HG03159 (cell line): ENCODE measurements around the gene MIOX.

Experiments
- ATAC-seq: cut with Tn5 transposase; IDR thresholded peaks from one replicate; pipeline ENCODE4 v1.9.1; 2021; ENCODE audit warnings: mild to moderate bottlenecking, moderate library complexity; ENCODE audit not compliant: unreplicated experiment

MIOX gene

GRCh38 chr22:50486561-50487289 is at the start of gene MIOX:
Gene MIOX, plus strand, starts transcription at chr22:50486859. Its CDS starts 39 bp downstream, at chr22:50486898.
- ATAC-seq = no peak

GRCh38 chr22:50437511-50438304 is 49.0 kb upstream of the MIOX start:
- ATAC-seq = no peak

DNA sequence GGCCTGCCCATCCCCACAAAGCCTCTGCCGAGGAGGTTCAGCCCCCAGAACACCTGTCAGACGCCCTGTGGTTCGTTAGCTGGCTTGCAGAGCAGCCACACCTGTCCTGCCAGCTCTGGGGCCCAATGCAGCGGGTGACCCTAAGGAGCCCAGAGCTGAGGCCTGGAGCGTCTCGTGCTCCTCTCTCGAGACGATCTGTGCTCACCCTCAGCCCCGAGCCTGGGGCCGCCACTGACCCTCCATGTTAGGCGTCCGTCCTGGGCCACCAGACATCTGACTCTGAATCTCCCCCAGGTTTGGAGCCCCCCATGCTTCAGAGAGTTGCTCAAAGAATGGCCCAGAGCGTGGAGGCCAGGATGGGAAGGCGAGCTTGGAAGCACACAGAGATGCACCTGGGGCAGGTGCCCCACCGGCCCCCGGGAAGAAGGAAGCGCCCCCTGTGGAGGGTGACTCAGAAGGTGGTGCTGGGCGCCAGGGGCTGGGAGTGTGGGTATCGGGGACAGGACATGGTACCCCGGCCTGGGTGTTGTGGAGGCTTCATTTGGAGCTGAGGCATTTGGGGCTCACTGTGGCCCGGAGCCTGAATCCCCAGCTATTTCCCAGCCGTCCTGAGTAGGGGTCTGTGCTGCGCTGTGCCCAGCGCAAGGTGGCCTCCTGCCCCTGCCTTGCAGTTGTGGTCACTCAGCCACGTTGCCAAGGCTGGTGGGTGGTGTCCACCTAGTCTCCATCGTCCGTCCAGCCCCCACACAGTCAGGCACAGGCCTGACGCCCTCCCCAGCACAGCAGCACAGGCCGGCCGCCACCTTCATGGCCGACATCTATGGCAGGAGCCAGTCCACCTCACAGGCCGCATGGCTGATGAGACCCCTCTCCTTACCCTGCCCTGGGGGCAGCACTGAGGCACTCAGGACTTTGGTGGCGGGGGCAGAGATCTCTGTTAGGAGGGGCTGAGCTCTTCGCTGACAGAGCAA is 48.1 kb upstream of the MIOX start:
- ATAC-seq = no peak

DNA sequence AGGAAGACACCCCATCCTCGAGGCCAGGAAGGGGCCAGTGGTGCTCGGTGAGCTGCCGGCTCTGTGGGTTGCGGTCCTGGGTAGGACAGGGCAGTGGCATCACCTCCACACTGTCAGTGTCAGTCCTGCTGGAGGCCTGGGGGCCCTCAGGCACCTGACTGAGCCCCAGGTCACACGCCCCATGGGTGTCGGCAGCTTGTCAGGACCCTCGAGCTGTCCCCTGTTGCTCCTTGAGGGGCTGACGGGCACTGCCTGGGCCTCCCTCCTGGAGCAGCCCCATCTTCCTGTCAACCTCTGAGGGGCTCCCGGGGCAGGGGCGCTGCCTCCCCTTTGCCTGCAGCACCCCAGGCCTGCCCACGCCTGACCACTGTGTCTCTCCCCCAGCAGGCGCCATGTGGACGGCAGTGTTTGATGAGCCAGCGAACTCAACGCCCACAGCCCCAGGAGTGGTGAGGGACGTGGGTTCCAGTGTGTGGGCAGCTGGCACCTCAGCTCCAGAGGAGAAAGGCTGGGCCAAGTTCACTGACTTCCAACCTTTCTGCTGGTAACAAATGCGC is 47.3 kb upstream of the MIOX start:
- no peak for ATAC-seq

DNA sequence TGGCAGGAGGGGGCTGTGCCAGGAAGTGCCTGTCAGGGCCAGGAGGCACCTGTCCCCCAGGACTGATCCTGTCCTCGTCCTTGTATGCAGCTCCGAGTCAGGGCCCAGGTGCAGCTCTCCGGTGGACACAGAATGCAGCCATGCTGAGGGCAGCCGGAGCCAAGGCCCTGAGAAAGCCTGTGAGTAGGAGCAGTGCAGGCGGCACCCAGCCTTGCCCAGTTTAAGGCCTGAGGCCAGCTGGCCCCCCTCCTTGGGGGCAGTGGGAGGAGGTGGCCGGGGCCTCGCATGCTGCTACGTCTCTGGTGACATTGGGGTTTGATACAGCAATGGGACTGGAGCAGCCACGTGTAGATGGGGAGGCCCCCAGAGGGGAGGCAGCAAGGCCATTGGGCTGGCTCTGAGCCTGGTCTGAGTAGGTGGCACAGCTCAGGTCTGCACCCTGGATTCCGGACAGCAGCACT is 46.8 kb upstream of the MIOX start:
- no peak for ATAC-seq

DNA sequence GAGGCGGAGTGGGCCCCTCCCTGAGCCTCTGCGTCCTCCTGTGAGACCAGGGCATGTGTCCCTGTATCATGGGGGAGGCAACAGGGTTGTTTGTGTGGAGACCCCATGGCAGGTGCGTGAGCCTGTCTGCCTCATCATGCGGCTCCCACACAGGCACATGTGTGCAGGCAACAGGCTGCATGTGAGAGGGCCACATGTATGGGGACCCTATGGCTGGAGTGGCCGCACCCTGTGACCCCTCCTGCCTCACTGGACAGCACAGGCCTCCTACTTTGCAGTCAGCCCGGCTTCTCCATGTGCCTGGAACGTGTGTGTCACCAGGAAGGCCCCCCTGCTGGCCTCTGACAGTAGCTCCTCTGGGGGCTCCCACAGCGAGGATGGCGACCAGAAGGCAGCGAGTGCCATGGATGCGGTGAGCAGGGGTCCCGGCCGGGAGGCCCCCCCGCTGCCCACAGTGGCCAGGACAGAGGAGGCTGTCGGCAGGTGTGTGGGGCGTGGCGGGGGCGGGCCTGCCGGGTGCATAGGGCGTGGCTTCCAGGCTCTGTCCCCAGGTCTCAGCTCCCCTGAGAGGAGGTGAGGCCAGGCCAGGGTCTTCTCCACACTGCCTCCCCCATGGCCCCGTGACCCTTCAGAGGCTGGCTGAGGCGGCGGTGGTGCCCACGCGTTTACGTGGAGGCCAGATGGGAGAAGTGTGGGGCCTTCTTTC is 46.0 kb upstream of the MIOX start:
- no peak for ATAC-seq

- ATAC-seq = no peak
These were observed 45.1 kb upstream of the MIOX start for GRCh38 chr22:50441428-50441993.

- no peak for ATAC-seq
These were observed 43.5 kb upstream of the MIOX start for GRCh38 chr22:50443197-50443596.

DNA sequence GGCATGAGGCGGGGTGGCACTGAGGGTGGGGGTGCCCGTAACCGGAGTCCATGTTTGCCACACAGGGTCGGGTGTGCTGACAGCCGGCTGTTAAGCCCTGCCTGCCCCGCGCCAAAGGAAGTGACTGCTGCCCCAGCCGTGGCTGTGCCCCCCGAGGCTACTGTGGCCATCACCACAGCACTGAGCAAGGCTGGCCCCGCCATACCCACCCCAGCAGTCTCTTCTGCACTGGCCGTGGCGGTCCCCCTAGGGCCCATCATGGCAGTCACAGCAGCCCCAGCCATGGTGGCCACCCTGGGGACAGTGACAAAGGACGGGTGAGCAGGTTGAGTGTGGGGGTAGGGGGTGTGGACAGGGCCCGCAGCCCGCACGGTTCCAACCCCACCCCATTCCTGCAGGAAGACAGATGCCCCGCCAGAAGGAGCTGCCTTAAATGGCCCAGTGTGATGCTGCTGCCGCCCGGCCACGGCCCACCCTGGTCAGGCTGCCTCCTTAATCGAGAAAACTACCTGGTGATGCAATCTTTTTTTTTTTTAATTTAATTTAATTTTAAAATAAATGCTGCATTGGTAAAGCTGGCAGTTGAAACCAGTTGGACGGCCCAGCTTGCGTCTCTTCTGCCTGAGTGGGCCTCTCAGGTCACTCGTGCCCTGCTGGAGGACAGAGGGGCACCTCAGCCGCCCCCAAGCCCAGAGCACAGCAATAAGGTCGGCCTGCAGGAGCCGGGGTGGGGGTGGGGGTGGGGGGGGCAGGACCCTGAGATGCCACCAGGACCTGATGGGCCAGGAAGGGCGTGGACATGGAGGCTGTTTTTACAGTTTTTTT is 42.6 kb upstream of the MIOX start:
- no peak for ATAC-seq

DNA sequence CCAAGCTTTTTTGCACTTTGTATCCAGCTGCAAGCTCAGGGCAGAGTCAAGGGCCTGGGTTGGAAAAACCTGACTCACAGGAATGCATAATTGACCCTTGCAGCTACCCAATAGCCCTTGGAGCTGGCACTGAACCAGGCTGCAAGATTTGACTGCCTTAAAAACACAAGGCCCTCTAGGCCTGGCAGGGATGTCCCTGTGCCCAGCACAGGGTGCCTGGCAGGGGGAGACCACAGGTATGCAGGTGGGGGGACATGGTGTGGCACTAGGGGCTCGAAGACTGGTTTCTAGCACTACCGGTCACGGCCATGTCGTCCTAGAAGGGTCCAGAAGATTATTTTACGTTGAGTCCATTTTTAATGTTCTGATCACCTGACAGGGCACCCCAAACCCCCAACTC is 42.0 kb upstream of the MIOX start:
- ATAC-seq = no peak

- ATAC-seq = no peak
These were observed 41.4 kb upstream of the MIOX start for GRCh38 chr22:50445071-50445879.

DNA sequence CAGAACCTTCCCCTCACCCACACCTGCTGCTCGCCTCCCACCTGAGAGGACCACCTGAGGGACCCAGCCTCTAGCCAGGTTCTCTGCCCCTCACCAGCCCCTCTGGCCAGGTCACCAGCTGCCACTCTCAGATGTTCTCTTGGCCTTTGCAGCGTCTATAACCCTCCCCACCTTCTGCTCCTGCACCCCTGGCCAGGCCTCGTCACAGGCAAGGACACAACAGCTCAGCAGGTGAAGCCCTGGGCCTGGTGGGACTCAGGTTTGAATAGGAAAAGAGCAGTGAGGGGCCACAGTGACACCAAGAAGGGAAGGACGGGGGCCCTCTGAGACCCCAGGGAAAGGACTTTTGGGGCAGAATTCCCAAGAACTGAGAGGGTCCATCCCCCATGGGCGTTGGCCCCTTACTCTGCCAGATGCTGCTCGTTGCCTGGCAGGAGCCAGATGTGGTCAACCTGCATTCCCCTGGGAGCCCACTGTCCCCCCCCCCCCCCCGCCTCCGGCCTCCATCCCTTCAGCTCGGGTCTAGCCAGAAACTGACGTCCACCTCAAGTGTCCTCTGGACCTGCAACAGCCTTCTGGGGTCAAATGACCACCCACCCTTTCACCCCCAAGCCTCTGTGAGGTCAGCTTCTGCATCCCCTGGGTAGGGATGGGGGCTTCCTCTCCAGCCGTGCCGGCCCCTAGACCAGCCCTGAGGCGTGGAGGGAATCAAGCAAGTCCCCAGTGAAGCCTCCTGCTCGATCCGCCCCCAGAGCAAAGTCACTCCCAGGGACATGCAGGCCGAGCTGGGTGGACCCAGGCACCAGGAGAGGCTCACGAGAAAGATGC is 40.6 kb upstream of the MIOX start:
- ATAC-seq = no peak

- ATAC-seq = no peak
These were observed 39.7 kb upstream of the MIOX start for GRCh38 chr22:50446708-50447575.

DNA sequence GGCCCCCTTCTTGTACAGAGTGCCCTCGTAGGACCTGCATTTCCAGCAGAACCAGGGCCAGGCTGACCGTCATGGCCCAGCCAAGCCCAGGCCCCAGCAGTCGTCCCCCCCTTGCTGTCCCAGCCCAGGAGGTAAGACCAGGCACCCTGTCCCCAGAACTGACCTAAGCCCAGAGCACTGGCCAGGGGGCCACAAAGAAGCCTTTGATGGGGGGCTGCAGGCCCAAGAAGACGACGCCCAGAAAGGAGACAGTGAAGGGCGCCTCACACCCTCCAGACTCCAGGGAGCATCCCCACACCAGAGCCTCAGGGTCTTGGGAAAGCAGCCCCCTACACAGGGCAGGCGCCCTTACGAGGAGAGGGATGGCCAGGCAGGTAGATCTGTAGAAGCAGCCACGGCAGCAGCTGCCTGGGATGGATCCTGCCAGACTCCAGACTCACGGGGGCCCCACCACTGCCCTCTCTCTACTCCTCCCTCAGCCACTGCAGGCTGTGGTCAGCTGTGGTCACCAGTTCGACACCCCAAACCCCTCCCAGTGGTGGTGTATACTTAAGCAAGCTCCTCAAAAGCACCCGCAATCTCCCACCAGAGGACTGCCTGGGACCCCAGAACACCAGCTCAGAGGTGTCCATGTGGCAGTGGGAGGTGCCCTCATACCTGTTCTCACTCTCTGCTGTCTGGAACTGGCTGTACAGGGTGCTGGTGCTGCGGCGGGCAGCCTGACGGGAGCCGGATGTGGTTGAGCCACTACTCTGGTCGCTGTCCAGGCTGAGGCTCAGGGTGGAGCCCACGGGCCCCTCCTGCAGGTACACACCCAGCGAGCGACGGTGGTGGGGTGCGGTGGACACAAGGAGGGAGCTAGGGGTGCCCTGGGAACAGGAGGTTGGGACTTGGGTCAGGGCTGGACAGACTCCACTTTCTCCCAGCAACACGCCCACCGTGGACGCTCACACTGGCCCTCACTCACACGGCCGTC is 38.8 kb upstream of the MIOX start:
- ATAC-seq = no peak

DNA sequence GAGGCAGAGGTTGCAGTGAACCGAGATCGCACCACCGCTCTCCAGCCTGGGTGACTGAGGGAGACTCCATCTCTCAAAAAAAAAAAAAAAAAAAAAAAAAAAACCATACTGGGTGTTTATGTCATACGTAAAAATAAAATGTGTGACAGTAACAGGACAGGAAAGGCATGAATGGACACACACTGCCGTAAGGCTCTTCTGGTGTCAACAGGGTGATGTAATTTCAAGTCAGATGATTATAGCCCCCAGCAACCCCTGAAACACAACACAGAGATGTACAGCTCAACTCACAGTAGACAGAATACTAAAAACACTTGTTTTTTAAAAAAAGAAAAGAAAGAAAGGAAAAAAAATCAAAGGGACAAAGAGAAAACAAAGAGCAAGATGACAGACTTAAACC is 34.0 kb upstream of the MIOX start:
- ATAC-seq = no peak
